ENCODE results near the gene DRICH1.
"Not testable (repeated sequence)": the region's sequence is repeated elsewhere in the genome, so short reads cannot be mapped to it uniquely, and the experiment has no call there.

The DRICH1 gene

DNA sequence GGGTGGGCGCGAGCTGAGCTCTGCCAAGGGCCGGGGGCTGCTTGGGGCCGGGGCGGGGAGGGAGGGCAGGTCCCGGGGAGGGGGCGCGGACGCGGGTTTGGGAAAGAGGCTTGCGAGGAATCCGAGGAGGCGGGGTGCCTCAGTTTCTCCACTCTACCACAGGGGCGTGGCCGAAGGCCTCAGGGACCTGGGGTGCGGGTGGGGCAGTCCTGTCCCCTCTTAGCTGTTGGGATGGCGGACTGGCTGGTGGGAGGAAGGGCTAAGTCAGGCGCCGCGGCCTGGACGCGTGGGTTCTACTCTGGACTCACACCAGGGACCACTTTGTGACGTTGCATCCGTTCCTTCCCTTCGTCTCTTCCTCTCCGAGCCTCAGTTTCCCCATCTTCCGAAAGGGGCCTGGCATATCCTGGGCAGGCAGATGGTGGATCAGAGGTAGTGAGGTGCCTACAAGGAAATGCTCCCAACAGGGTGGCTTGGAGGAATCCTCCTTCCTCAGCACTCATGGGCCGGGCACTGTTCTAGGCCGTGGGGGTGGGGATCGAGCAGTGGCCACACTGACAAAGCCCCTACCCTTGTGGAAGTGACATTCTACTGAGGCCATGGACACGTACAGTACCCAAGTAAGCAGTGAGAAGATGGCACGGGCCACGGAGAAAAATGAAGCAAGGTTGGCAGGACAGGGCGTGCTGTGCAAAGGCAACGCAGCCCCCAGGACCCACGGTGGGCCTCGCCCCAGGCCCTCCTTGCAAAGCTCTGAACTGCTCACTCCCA is 65.2 kb downstream of the DRICH1 start:
- no peak for DNase-seq (ENCODE audit: low read depth in 3 of 3)

- no peak for DNase-seq (ENCODE audit: low read depth in 3 of 3)
Measured at GRCh38 chr22:23565915-23566704, 66.0 kb downstream of the DRICH1 start.

DNA sequence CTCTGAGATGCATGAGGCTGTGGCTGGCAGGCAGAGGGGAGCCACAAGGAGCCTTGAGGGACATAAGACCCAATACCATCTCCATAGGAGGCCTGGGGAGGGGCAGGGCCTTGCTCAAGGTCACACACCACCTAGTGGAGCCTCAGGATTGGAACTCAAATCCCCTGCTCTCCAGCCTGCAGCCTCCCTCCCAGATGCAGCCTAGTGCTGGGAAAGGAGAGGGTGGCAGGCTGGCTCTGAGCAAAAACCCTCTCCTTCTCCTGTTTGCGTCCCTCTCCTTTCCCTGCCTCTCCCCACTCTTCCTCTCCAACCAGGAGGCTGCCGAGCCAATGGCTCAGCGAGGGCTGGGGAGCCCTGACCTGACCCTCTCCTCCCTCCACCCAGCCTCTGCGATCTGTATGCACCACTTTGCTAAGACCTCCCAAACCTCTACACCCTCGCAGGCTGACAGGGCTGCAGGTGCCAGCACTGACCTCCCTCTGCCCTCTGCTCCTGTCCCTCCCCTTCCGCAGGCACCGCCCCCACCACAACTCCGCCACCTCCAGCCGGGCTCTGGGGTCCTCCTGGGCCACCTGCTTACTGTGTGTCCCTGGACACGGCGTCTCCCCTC is 66.7 kb downstream of the DRICH1 start:
- DNase-seq (ENCODE audit: low read depth in 3 of 3) = no peak

- DNase-seq (ENCODE audit: low read depth in 3 of 3) = no peak
Measured at GRCh38 chr22:23564276-23564675, 67.8 kb downstream of the DRICH1 start.

DNA sequence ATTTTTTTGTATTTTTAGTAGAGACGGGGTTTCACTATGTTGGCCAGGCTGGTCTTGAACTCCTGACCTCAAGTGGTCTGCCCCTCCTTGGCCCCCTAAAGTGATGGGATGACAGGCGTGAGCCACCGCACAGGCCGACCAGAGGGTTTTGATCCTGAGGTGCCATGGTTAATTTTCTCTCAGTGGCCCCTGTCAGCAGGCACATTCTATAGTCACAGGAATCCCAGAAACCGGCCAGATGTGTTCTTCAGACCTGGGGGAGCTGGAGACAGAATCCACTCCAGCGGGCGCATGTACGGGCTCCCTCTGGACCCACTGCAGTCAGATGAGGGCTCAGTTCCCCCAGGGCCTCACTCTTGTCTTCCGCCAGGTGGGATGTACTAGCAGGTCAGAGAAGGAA is 69.0 kb downstream of the DRICH1 start:
- DNase-seq (ENCODE audit: low read depth in 3 of 3) = no peak

GRCh38 chr22:23562186-23562585 is 69.9 kb downstream of the DRICH1 start:
- DNase-seq (ENCODE audit: low read depth in 3 of 3) = no peak

GRCh38 chr22:23561025-23561510 is 71.1 kb downstream of the DRICH1 start:
- DNase-seq (ENCODE audit: low read depth in 3 of 3) = not testable (repeated sequence)

GRCh38 chr22:23560215-23560614 is 71.9 kb downstream of the DRICH1 start:
- not testable (repeated sequence) for DNase-seq (ENCODE audit: low read depth in 3 of 3)
